GM19324 (cell line): ENCODE results near the gene CDX1.
"Not testable (repeated sequence)": the region's sequence is repeated elsewhere in the genome, so short reads cannot be mapped to it uniquely, and the experiment has no call there.

Experiments used
- ATAC-seq: cut with Tn5 transposase; IDR thresholded peaks from one replicate; pipeline ENCODE4 v1.9.1; 2021; ENCODE audit warnings: mild to moderate bottlenecking, moderate library complexity; ENCODE audit not compliant: unreplicated experiment, low FRiP score

Gene CDX1

DNA sequence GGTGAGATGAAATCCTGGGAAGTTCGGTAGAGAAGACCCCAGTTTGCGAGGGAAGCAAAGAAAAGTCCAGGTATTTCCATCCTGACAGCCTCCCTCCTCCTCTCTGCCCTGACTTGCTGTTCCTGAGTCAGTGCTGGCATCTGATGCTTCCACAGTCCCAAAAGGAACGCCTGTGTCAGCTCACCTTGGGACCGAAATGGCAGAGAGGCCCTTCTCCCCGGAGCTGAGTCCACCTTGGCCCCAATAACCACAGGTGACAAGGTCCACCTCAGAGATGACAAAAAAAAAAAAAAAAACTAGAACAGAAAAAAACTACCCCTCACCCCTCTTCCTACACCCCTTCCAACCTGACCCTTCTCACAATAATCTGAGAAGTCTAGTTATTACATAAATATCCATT lies 54.9 kb downstream of the CDX1 start:
- no peak for ATAC-seq

DNA sequence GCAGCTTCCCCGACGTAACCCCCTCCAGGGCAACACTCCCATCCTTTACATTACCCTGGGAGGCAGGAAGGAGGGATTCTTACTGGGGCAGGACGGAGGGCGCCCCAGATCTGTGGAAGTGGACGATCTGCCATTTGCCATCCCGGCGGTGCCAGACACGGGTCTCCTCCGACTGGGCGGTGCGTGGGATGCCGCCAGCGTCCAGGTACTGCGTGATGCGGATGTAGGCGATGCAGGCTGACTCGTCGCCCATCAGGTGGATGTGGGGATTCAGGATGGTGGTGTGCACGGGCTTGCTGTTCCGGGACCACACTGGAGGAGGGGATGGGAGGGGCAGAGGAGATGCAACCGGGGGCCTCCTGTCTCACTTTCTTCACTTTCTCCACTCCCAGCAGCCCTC lies 56.3 kb downstream of the CDX1 start:
- no peak for ATAC-seq

DNA sequence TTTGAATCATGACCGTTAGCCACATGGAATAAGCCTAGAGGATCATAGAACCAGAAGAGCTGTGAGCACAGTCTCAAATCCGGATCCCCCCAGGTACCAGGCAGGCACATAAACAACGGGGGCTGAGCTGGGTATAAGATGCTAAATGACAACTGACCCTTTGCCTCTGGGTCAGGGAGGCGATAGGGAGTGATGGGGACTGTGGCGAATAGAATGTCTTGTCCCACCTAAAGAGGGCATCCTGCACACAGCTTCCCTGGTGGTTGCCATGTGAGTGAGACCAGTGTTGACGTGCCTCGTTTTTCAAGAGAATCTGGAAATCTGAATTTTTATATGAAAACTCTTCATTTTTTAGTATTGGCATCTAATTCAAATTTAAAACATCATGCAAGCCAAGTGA lies 56.9 kb downstream of the CDX1 start:
- ATAC-seq, result no peak

DNA sequence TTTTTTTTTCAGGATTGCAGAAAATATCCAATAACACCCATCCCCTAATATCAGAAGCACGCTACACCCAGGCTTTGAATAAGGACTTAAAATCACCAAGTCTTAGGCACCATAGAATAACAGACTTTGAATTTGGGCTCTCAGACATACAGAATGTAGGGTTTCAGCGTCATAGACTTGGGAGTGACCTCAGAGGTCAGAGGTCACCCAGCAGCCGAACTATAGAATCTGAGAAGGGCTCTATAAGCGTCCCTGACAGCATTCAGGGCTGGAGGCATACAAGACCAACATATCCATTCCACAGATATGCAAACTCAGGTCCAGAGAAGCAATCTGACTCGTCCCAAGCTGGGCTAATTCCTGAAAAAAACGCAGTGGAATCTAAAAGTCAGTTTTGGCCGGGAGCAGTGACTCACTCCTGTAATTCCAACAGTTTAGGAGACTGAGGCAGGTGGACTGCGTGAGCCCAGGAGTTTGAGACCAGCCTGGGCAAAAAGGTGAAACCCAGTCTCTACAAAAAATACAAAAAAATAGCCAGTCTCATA lies 58.0 kb downstream of the CDX1 start:
- ATAC-seq, result no peak

DNA sequence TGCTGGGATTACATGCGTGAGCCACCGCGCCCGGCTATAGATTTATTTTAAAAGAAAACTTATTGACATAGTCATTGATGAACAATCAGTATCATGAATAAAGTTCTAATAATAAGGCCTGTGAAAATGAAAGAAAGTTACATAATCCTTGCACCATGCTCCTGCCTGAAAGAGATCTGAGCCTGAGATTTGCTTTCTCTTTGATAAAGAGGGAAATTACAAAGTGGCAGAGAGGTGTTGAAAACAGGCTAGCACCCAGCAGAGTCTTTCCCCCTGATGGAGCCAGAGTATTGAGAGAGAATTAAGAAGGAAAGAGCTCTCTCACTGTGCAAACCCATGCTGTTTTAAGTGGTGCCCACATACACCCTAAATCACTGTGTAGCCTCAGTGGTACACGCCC lies 60.5 kb downstream of the CDX1 start:
- ATAC-seq, result no peak

DNA sequence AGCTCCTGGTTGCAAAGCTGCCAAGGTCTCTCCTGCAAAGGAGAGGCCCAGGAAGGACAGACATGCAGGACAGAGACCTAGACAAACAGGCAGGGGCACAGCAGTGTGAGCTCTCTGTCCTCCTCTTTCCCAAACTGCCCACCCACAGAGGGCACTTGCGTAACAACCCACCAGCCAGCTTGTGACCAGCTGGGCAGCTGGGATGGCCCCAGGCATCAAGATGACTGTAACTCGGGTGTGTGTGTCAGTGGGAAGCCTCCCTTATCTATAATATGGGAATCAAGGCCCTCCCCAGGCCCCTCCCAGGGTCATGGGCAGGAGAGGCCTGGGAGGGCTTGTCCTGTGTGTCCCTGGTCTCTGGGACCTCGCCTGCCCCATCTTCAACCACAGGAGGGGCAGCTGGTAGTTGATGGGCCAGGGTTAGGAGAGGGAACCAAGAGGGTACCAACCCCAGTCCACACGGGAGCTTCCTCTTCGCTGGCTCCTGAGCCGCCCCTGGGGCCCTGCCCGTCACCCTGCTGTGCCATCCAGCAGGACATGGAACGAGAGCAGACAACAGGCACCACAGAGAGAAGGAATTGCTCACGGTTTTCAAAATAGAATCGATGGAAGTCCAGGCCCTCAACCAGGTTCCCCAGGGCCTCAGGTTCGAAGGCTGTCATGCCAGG lies 61.2 kb downstream of the CDX1 start:
- no peak for ATAC-seq

DNA sequence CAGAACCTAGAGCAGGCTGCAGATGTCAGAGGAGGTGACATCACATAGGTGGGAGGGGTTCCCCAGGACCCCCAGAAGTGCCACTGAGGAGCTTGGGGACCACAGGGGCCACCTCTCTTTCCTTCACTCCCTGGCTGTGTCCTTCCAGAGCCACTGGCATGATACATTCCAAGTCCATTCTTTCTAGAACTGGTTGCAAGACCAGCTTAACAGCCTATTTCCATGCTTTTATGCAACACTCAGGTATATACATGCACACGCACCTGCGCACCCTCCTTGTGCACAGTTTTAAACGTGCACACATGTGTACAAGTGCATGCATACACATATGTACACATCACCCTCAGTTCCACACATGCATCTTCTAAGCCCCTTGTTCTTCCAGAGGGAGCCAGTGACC lies 63.0 kb downstream of the CDX1 start:
- no peak for ATAC-seq

DNA sequence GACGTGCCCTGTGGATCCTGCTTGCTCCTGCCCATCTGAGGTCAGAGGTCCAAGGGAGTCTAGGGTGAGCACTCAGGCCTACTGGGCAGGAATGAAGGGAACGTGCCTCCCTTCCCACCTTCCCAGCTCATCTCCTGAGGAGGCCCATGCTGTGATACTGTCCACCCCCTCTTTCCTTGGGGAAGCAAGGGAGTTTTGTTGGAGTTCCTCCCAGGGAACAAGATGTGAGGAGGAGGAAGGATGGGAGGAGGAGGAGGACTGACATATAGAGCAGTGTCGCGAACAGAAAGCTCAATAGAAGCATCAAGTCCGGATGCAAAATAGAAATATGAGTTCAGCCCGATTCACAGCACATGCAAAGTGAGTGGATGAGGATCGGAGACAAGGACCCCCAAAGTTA lies 64.3 kb downstream of the CDX1 start:
- no peak for ATAC-seq

DNA sequence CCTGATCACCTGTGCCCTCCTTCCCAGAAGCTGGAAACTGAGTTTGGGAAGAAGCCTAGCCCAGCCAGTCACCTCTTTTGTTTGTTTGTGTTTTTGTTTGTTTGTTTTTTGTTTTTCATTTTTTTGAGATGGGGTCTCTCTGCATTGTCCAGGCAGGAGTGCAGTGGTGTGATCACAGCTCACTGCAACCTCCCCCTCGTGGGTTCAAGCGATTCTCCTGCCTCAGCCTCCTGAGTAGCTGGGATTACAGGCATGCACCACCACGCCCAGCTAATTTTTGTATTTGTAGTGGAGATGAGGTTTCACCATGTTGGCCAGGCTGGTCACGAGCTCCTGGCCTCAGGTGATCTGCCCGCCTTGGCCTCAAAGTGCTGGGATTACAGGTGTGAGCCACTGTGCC lies 67.1 kb downstream of the CDX1 start:
- not testable (repeated sequence) for ATAC-seq
